HuH-7 (cell line): ENCODE data around the gene TTC5.
"Not testable (repeated sequence)": the region's sequence is repeated elsewhere in the genome, so short reads cannot be mapped to it uniquely, and the experiment has no call there.

Source experiments
- DNase-seq: peaks from one replicate; pipeline ENCODE4 v3.0.0; 2011; ENCODE audit warnings: low spot score

The TTC5 gene

GRCh38 chr14:20305265-20306078, at the start of gene TTC5:
TSS of gene TTC5 (minus strand) at chr14:20305951. CDS start at chr14:20305937, 14 bp downstream.
- DNase-seq = peak; percentile 86

GRCh38 chr14:20350860-20351259, 45.1 kb upstream of the TTC5 start:
- no peak for DNase-seq

GRCh38 chr14:20350282-20350681, 44.5 kb upstream of the TTC5 start:
- no peak for DNase-seq

- DNase-seq = no peak
These were observed 42.0 kb upstream of the TTC5 start for GRCh38 chr14:20347747-20348146.

GRCh38 chr14:20346713-20347112, 41.0 kb upstream of the TTC5 start:
- DNase-seq = no peak

GRCh38 chr14:20345366-20345765, 39.6 kb upstream of the TTC5 start:
- DNase-seq = no peak

GRCh38 chr14:20343862-20344220, 38.1 kb upstream of the TTC5 start:
- no peak for DNase-seq

- peak; percentile 89 for DNase-seq
These were observed 37.5 kb upstream of the TTC5 start, which contains the start of gene PARP2 for GRCh38 chr14:20343092-20343861. TSS of gene PARP2 (plus strand) at chr14:20343635. CDS start at chr14:20343642, 7 bp downstream.

GRCh38 chr14:20341646-20342045, 35.9 kb upstream of the TTC5 start:
- no peak for DNase-seq

GRCh38 chr14:20341032-20341431, 35.3 kb upstream of the TTC5 start:
- DNase-seq = not testable (repeated sequence)

GRCh38 chr14:20334017-20334416, 28.3 kb upstream of the TTC5 start:
- no peak for DNase-seq

- no peak for DNase-seq
These were observed 27.7 kb upstream of the TTC5 start for GRCh38 chr14:20333494-20333841.

- peak; percentile 80 for DNase-seq
These were observed 27.2 kb upstream of the TTC5 start, which contains the start of gene CCNB1IP1 for GRCh38 chr14:20332788-20333493. TSS of gene CCNB1IP1 (minus strand) at chr14:20333279. CDS start at chr14:20316523, 16,756 bp downstream.

GRCh38 chr14:20332431-20332787, 26.7 kb upstream of the TTC5 start:
- peak; percentile 20 for DNase-seq

GRCh38 chr14:20331053-20331613, 25.4 kb upstream of the TTC5 start:
- DNase-seq = no peak

- DNase-seq = no peak
These were observed 23.6 kb upstream of the TTC5 start for GRCh38 chr14:20329355-20329754.

- DNase-seq = no peak
These were observed 23.0 kb upstream of the TTC5 start for GRCh38 chr14:20328705-20329104.

GRCh38 chr14:20327005-20327869, 21.5 kb upstream of the TTC5 start:
- peak; percentile 51 for DNase-seq

GRCh38 chr14:20317720-20318119, 12.0 kb upstream of the TTC5 start:
- DNase-seq = no peak

GRCh38 chr14:20314026-20314425, 8.3 kb upstream of the TTC5 start:
- DNase-seq = no peak

GRCh38 chr14:20306079-20306423, 300 bp upstream of the TTC5 start:
- DNase-seq = no peak
